ENCODE measurements around the gene MINK1.

MINK1 gene

GRCh38 chr17:4897198-4897687 lies 64.1 kb downstream of the MINK1 start:
- H3K4me3 ChIP-seq (ENCODE audit: low read depth, low read length): no peak overlapping the region
- in situ Hi-C loops (cut with HindIII; ENCODE audit: low sequenced_read_pairs): no loop called here
- no peak for DNase-seq (ENCODE audit: low read depth, low spot score)
- no peak for TF ChIP-seq CTCF (IDR thresholded peaks at IDR 0.05; ENCODE audit: low read depth, low read length)

GRCh38 chr17:4897785-4898184 lies 64.6 kb downstream of the MINK1 start:
- DNase-seq (ENCODE audit: low read depth, low spot score): no peak
- TF ChIP-seq CTCF (IDR thresholded peaks at IDR 0.05; ENCODE audit: low read depth, low read length): no peak
- no peak overlapping the region for H3K4me3 ChIP-seq (ENCODE audit: low read depth, low read length)
- in situ Hi-C loops (cut with HindIII; ENCODE audit: low sequenced_read_pairs): no loop called here

- DNase-seq (ENCODE audit: low read depth, low spot score): no peak
- in situ Hi-C loops (cut with HindIII; ENCODE audit: low sequenced_read_pairs): no loop called here
- no peak overlapping the region for H3K4me3 ChIP-seq (ENCODE audit: low read depth, low read length)
- no peak for TF ChIP-seq CTCF (IDR thresholded peaks at IDR 0.05; ENCODE audit: low read depth, low read length)
Observed at GRCh38 chr17:4898351-4898750, 65.2 kb downstream of the MINK1 start.

GRCh38 chr17:4898927-4899326 lies 65.8 kb downstream of the MINK1 start:
- DNase-seq (ENCODE audit: low read depth, low spot score): no peak
- no peak for TF ChIP-seq CTCF (IDR thresholded peaks at IDR 0.05; ENCODE audit: low read depth, low read length)
- in situ Hi-C loops (cut with HindIII; ENCODE audit: low sequenced_read_pairs): no loop called here
- H3K4me3 ChIP-seq (ENCODE audit: low read depth, low read length): peak overlapping the region; percentile 36

GRCh38 chr17:4899341-4900230 lies 66.4 kb downstream of the MINK1 start, which contains the start of gene C17orf107:
TSS of gene C17orf107 (plus strand) at chr17:4899536. CDS start at chr17:4899763, 227 bp downstream.
- in situ Hi-C loops (cut with HindIII; ENCODE audit: low sequenced_read_pairs): no loop called here
- TF ChIP-seq CTCF (IDR thresholded peaks at IDR 0.05; ENCODE audit: low read depth, low read length): no peak
- peak within 1 kb of the TSS; percentile 36 for H3K4me3 ChIP-seq (ENCODE audit: low read depth, low read length)
- peak; percentile 74 for DNase-seq (ENCODE audit: low read depth, low spot score)

- TF ChIP-seq CTCF (IDR thresholded peaks at IDR 0.05; ENCODE audit: low read depth, low read length): no peak
- DNase-seq (ENCODE audit: low read depth, low spot score): no peak
- in situ Hi-C loops (cut with HindIII; ENCODE audit: low sequenced_read_pairs): no loop called here
- peak overlapping the region; percentile 36 for H3K4me3 ChIP-seq (ENCODE audit: low read depth, low read length)
Observed at GRCh38 chr17:4900231-4901107, 67.3 kb downstream of the MINK1 start.

All from astrocyte of the spinal cord (primary cell).